ENCODE data around the gene EVI5.

EVI5 gene

DNA sequence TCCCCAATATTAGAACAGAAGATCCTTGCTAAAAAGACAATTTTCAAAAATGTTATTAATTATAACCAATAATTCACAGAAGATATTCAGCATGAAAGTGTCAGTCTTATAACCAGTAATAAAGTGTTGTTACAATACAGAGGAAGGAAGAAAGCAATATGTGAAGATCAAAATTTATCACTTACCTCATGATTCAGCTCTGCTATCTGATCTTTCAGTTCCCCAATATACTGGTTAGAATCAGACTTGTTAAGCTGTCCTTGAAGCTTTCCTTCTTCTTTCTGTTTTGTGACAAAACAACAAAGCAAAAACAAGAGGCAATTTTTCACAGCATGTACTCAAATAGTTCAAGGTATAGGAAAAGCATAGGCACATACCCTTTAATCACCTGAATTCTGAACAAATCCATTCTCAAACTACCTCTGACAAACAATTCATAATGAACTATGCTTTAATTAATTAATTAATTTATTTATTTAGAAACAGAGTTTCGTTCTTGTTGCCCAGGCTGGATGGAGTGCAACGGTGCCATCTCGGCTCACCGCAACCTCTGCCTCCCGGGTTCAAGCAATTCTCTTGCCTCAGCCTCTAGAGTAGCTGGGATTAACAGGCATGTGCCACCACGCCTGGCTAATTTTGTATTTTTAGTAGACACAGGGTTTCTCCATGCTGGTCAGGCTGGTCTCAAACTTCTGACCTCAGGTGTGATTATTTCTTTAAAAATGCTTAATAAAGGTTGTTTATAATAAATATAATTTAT is 221.3 kb downstream of the EVI5 start:
- TF ChIP-seq CTCF (IDR thresholded peaks at IDR 0.05; ENCODE audit: low read length, missing control alignments) = no peak
- H3K4me3 ChIP-seq (replicated peaks; ENCODE audit: low read depth, low read length) = no peak overlapping the region
- no peak for DNase-seq (ENCODE audit: low read depth)

DNA sequence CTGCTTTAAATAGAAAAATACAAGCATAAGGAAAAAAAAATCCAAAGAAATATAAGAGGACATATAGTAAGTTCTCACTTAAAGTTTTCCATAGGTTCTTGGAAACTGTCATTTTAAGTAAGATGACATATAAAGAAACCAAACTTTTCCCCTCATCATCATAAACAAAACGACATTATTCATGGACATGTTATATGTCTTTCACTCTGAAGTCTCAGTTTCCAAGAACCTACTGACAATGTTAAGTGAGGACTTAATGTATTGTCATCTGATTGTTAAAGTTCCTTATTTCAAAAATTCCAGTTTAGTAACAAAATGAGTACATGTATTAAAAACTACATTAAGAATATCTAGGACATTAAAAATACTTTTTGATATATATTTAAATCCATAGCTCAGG is 228.6 kb downstream of the EVI5 start:
- no peak overlapping the region for H3K4me3 ChIP-seq (replicated peaks; ENCODE audit: low read depth, low read length)
- DNase-seq (ENCODE audit: low read depth) = no peak
- no peak for TF ChIP-seq CTCF (IDR thresholded peaks at IDR 0.05; ENCODE audit: low read length, missing control alignments)

- no peak for DNase-seq (ENCODE audit: low read depth)
- H3K4me3 ChIP-seq (replicated peaks; ENCODE audit: low read depth, low read length) = no peak overlapping the region
- TF ChIP-seq CTCF (IDR thresholded peaks at IDR 0.05; ENCODE audit: low read length, missing control alignments) = no peak
Observed at GRCh38 chr1:92554216-92554615, 230.7 kb downstream of the EVI5 start.

DNA sequence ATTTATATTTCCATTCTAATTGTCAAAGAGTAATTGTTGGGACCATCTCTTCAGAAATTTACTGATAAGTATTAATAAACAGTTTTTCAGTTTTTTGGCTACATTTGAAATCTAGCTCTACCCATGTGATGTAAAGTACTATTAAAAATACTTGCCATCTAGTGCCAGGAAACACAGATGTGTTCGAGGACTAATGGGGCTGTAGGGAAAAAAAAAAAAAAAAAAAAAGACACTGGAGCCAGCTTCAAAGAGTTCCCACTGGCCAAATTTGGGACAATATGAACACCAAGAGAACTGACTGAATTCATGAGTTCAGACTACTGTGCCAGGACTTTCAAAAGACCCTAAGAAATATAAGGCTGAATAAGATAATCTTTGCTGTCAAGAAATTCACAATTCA is 233.0 kb downstream of the EVI5 start:
- DNase-seq (ENCODE audit: low read depth) = no peak
- no peak for TF ChIP-seq CTCF (IDR thresholded peaks at IDR 0.05; ENCODE audit: low read length, missing control alignments)
- no peak overlapping the region for H3K4me3 ChIP-seq (replicated peaks; ENCODE audit: low read depth, low read length)

DNA sequence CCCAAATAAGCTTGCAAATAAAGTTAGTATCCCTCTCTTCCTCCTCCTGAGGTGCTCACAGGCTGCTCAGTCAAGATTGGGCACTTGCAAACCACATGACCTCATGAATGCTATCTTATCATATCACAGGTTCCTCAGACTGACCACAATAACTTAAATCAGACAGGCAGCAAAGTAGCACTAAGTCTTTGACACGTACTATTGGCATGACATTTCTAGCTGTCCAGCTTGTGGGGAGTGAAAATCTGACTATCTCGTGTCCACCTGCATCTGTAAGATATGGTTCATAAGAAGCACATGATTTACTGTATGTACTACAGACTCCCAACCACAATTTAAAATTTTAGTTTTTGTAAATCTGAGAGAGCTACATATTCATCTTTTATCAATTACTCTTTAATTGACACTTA is 240.1 kb downstream of the EVI5 start:
- H3K4me3 ChIP-seq (replicated peaks; ENCODE audit: low read depth, low read length) = no peak overlapping the region
- no peak for DNase-seq (ENCODE audit: low read depth)
- no peak for TF ChIP-seq CTCF (IDR thresholded peaks at IDR 0.05; ENCODE audit: low read length, missing control alignments)

DNA sequence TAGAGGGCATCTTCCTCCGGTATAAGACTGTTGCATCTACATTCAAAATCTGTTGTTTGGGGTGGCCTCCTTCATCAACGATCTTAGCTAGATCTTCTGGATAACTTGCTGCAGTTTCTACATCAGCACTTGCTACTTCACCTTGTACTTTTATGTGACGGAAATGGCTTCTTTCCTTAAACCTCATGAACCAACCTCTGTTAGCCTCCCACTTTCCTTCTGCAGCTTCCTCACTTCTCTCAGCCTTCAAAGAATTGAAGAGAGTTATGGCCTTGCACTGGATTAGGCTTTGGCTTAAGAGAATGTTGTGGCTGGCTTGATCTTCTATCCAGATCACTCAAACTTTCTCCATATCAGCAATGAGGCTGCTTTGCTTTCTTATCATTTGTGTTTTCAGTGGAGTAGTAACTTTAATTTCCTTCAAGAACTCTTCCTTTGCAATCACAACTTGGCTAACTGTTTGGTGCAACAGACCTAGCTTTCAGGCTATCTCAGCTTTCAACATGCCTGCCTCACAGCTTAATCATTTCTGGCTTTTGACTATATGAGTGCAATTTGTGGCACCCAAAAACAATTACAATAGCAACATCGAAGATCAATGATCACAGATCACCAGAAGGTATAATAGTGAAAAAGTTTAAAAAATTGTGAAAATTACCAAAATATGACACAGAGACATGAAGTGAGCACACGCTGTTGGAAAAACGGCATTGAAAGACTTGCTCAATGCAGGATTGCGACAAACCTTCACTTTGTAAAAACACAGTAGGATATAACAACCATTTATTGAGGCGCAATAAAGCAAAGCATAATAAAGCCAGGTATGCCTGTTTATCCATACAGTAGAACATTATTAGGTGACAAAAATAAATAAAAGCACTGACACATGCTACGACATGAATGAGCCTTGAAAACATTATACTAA is 241.5 kb downstream of the EVI5 start:
- no peak overlapping the region for H3K4me3 ChIP-seq (replicated peaks; ENCODE audit: low read depth, low read length)
- DNase-seq (ENCODE audit: low read depth) = no peak
- no peak for TF ChIP-seq CTCF (IDR thresholded peaks at IDR 0.05; ENCODE audit: low read length, missing control alignments)

Measured in fibroblast of pulmonary artery (primary cell).